ENCODE results near the gene SLAMF1. TPM values are rescaled to one million over a fixed set of nuclear protein-coding genes. Genes with fewer than 3 reads are reported as not detected.

The SLAMF1 gene
- total and polyA plus RNA-seq, 2 donors from 2014 or later, result 0.13 to 3.3 TPM

GRCh38 chr1:160682983-160683865, 36.4 kb upstream of the SLAMF1 start:
- H3K4me3 ChIP-seq (ENCODE audit: low read length in 3 of 3), result no peak overlapping the region
- no peaks in the 10 kb centered on the region for H3K9me3 ChIP-seq (ENCODE audit: control insufficient read depth in 2 of 3, insufficient read depth in 1 of 3, low read length in 3 of 3)
- intact Hi-C loops (cut with DNase I), result no loop called here
- no peaks in the 10 kb centered on the region for H3K4me1 ChIP-seq (ENCODE audit: control insufficient read depth in 2 of 3, insufficient read depth in 2 of 3, low read depth in 1 of 3, low read length in 3 of 3)
- TF ChIP-seq, protein P1, sequence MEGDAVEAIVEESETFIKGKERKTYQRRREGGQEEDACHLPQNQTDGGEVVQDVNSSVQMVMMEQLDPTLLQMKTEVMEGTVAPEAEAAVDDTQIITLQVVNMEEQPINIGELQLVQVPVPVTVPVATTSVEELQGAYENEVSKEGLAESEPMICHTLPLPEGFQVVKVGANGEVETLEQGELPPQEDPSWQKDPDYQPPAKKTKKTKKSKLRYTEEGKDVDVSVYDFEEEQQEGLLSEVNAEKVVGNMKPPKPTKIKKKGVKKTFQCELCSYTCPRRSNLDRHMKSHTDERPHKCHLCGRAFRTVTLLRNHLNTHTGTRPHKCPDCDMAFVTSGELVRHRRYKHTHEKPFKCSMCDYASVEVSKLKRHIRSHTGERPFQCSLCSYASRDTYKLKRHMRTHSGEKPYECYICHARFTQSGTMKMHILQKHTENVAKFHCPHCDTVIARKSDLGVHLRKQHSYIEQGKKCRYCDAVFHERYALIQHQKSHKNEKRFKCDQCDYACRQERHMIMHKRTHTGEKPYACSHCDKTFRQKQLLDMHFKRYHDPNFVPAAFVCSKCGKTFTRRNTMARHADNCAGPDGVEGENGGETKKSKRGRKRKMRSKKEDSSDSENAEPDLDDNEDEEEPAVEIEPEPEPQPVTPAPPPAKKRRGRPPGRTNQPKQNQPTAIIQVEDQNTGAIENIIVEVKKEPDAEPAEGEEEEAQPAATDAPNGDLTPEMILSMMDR (IDR thresholded peaks at IDR 0.05; ENCODE audit: borderline replicate concordance, extremely low read depth, insufficient read depth), result no peak
- no peak for FAIRE-seq
- no peaks in the 10 kb centered on the region for H3K27me3 ChIP-seq (ENCODE audit: control insufficient read depth, insufficient read depth, low read length)
- no peak overlapping the region for H3K9ac ChIP-seq (ENCODE audit: low read length in 3 of 3)
- no peak for DNase-seq
- no peak overlapping the region for H3K27ac ChIP-seq (ENCODE audit: low read depth in 2 of 2, low read length in 2 of 2)
- H3K36me3 ChIP-seq (ENCODE audit: control insufficient read depth in 2 of 3, insufficient read depth in 3 of 3, low read length in 3 of 3), result no peaks in the 10 kb centered on the region

- Histone ChIP-seq H3K9ac (ENCODE audit: low read length in 3 of 3) (no peak overlapping the region), H3K4me1 (ENCODE audit: control insufficient read depth in 2 of 3, insufficient read depth in 2 of 3, low read depth in 1 of 3, low read length in 3 of 3) (no peaks in the 10 kb centered on the region), H3K4me3 (ENCODE audit: low read length in 3 of 3) (no peak overlapping the region), H3K9me3 (ENCODE audit: control insufficient read depth in 2 of 3, insufficient read depth in 1 of 3, low read length in 3 of 3) (no peaks in the 10 kb centered on the region), H3K36me3 (ENCODE audit: control insufficient read depth in 2 of 3, insufficient read depth in 3 of 3, low read length in 3 of 3) (no peaks in the 10 kb centered on the region), H3K27ac (ENCODE audit: low read depth in 2 of 2, low read length in 2 of 2) (no peak overlapping the region), H3K27me3 (ENCODE audit: control insufficient read depth, insufficient read depth, low read length) (no peaks in the 10 kb centered on the region)
- intact Hi-C loops (cut with DNase I), result no loop called here
- TF ChIP-seq, protein P1 (IDR thresholded peaks at IDR 0.05; ENCODE audit: borderline replicate concordance, extremely low read depth, insufficient read depth), result no peak
- FAIRE-seq (no peak), DNase-seq (no peak)
Observed at GRCh38 chr1:160681891-160682140, 35.0 kb upstream of the SLAMF1 start.

DNA sequence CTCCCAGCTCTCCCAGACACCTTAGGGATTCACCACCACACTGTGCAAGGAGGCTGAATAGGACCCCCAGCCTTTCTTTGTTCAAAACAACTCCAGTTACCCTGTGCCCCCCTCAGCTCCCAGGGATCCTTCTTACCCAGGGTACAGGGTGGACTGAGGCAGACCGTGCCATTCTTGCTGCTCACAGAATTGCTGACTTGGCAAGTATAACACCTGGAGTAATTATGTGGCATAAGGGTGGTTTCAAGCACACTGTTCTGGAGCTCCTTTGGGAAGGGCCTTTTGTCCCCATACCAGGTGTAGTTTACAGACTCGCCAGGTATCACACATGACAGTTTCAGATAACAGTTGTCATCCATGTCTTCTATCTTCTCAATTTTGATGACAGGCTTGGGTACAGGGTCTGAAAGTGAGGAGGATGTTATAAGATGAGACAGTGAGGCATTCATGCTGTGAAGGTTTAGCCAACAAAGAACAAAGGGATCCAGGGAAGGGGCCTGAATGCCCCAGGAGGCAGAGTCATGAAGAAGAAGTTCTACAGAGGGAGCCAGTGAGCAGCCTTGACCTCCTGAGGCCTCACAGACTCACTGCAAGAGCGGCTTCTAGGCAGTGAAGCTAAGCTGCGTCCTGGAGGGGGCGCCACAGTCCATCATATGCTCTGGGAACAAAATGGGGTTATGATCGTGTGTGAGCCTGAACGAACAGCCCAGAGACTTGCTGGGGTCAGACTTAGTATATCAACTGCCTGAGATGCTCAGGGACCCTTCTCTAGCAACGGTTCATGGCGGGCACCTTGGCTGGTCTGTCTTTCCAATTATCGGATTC, 34.4 kb upstream of the SLAMF1 start:
- no peaks in the 10 kb centered on the region for H3K36me3 ChIP-seq (ENCODE audit: control insufficient read depth in 2 of 3, insufficient read depth in 3 of 3, low read length in 3 of 3)
- no peak overlapping the region for H3K27ac ChIP-seq (ENCODE audit: low read depth in 2 of 2, low read length in 2 of 2)
- no peaks in the 10 kb centered on the region for H3K9me3 ChIP-seq (ENCODE audit: control insufficient read depth in 2 of 3, insufficient read depth in 1 of 3, low read length in 3 of 3)
- intact Hi-C loops (cut with DNase I), result no loop called here
- TF ChIP-seq, protein P1 (IDR thresholded peaks at IDR 0.05; ENCODE audit: borderline replicate concordance, extremely low read depth, insufficient read depth), result peak; percentile 47
- no peak overlapping the region for H3K9ac ChIP-seq (ENCODE audit: low read length in 3 of 3)
- H3K4me1 ChIP-seq (ENCODE audit: control insufficient read depth in 2 of 3, insufficient read depth in 2 of 3, low read depth in 1 of 3, low read length in 3 of 3), result no peaks in the 10 kb centered on the region
- no peaks in the 10 kb centered on the region for H3K27me3 ChIP-seq (ENCODE audit: control insufficient read depth, insufficient read depth, low read length)
- peak; percentile 20 to 80 (median 52) for DNase-seq
- H3K4me3 ChIP-seq (ENCODE audit: low read length in 3 of 3), result no peak overlapping the region
- no peak for FAIRE-seq
